HEK293 (cell line): ENCODE measurements around the gene HTR2A.

Source experiments
- CTCF ChIA-PET: fragments of 350-600 bp; formaldehyde crosslinking; extraction: SDS; loops from one replicate; lab custom pipeline; 2021; ENCODE audit warnings: antibody characterized with exemption; lab: Yijun Ruan, JAX
- POLR2A ChIA-PET: fragments of 300-600 bp; formaldehyde crosslinking; extraction: SDS; loops from one replicate; lab custom pipeline; 2020; ENCODE audit warnings: antibody characterized with exemption, inconsistent platforms; lab: Yijun Ruan, JAX
- H3K27ac ChIP-seq: fragments of 200-500 bp; sonication (Bioruptor generic); 2 replicates; pipeline ENCODE4 v1.5.1; 2014; ENCODE audit warnings: low read depth, low read length, control low read depth, inconsistent platforms; ENCODE audit errors: extremely low read depth
- H3K36me3 ChIP-seq, 2 experiments: fragments of 200-500 bp in 1 of 2; sonication (Bioruptor generic) in 1 of 2; 1 replicate in 1 of 2; 2 replicates in 1 of 2; pipeline ENCODE4 v1.5.1; 2014 to 2017; ENCODE audit warnings: inconsistent platforms in 2 of 2, low read length in 2 of 2; ENCODE audit not compliant: control insufficient read depth in 2 of 2, insufficient read depth in 1 of 2
- H3K4me1 ChIP-seq: fragments of 200-500 bp; sonication (Bioruptor generic); 2 replicates; pipeline ENCODE4 v1.5.1; 2014; ENCODE audit warnings: mild to moderate bottlenecking, low read length, inconsistent platforms; ENCODE audit not compliant: control insufficient read depth, insufficient read depth
- H3K4me3 ChIP-seq: 2 replicates; pipeline ENCODE4 v1.5.1; 2011; ENCODE audit warnings: low read depth, mild to moderate bottlenecking, control low read depth, low read length, moderate library complexity
- H3K9me3 ChIP-seq: fragments of 200-500 bp; sonication (Bioruptor generic); 2 replicates; pipeline ENCODE4 v1.5.1; 2014; ENCODE audit warnings: low read depth, low read length, inconsistent platforms; ENCODE audit not compliant: control insufficient read depth, insufficient read depth
- ATF2 ChIP-seq: fragments of 450-650 bp; formaldehyde crosslinking; IDR thresholded peaks from 2 replicates; pipeline ENCODE4 v1.5.1; 2016; ENCODE audit warnings: missing biosample characterization, missing genetic modification characterization, low read depth
- BCL11A ChIP-seq: fragments of 450-650 bp; formaldehyde crosslinking; IDR thresholded peaks from 2 replicates; pipeline ENCODE4 v1.5.1; 2016; ENCODE audit warnings: low read depth, missing biosample characterization, missing genetic modification characterization
- KLF1 ChIP-seq: fragments of 450-650 bp; formaldehyde crosslinking; IDR thresholded peaks from 2 replicates; pipeline ENCODE4 v1.5.1; 2016; ENCODE audit warnings: missing biosample characterization, missing genetic modification characterization
- KLF16 ChIP-seq: fragments of 450-650 bp; formaldehyde crosslinking; IDR thresholded peaks from 2 replicates; pipeline ENCODE4 v1.5.1; 2017; ENCODE audit warnings: missing biosample characterization, missing genetic modification characterization
- KLF8 ChIP-seq: fragments of 450-650 bp; formaldehyde crosslinking; IDR thresholded peaks from 2 replicates; pipeline ENCODE4 v1.5.1; 2016; ENCODE audit warnings: missing biosample characterization, missing genetic modification characterization
- KLF9 ChIP-seq: fragments of 450-650 bp; formaldehyde crosslinking; IDR thresholded peaks from 2 replicates; pipeline ENCODE4 v1.5.1; 2016; ENCODE audit warnings: missing biosample characterization, missing genetic modification characterization, low read depth
- RBAK ChIP-seq: fragments of 450-650 bp; formaldehyde crosslinking; IDR thresholded peaks from 2 replicates; pipeline ENCODE4 v1.5.1; 2016; ENCODE audit warnings: missing biosample characterization, missing genetic modification characterization
- SALL2 ChIP-seq: fragments of 450-650 bp; formaldehyde crosslinking; IDR thresholded peaks from 2 replicates; pipeline ENCODE4 v1.5.0; 2017; ENCODE audit warnings: missing biosample characterization, mild to moderate bottlenecking, missing genetic modification characterization, borderline replicate concordance
- TRIM28 ChIP-seq: IDR thresholded peaks from 2 replicates; pipeline ENCODE4 v1.6.1; 2011; ENCODE audit warnings: low read length, control low read depth, borderline replicate concordance
- ZIC2 ChIP-seq: fragments of 450-650 bp; formaldehyde crosslinking; IDR thresholded peaks from 2 replicates; pipeline ENCODE4 v1.5.1; 2016; ENCODE audit warnings: missing biosample characterization, missing genetic modification characterization
- ZNF138 ChIP-seq: fragments of 450-650 bp; formaldehyde crosslinking; IDR thresholded peaks from 2 replicates; pipeline ENCODE4 v1.5.1; 2016; ENCODE audit warnings: missing biosample characterization, missing genetic modification characterization, borderline replicate concordance
- ZNF140 ChIP-seq: fragments of 450-650 bp; formaldehyde crosslinking; IDR thresholded peaks from 2 replicates; pipeline ENCODE4 v1.5.1; 2016; ENCODE audit warnings: missing biosample characterization, missing genetic modification characterization
- ZNF211 ChIP-seq: fragments of 450-650 bp; formaldehyde crosslinking; IDR thresholded peaks from 2 replicates; pipeline ENCODE4 v1.5.1; 2016; ENCODE audit warnings: low read depth, missing biosample characterization, missing genetic modification characterization
- ZNF292 ChIP-seq: fragments of 450-650 bp; formaldehyde crosslinking; IDR thresholded peaks from 2 replicates; pipeline ENCODE4 v1.5.1; 2016; ENCODE audit warnings: low read depth, missing biosample characterization, missing genetic modification characterization, borderline replicate concordance
- ZNF404 ChIP-seq: fragments of 450-650 bp; formaldehyde crosslinking; IDR thresholded peaks from 2 replicates; pipeline ENCODE4 v1.5.1; 2017; ENCODE audit warnings: missing biosample characterization, missing genetic modification characterization
- ZNF544 ChIP-seq: fragments of 450-650 bp; formaldehyde crosslinking; IDR thresholded peaks from 2 replicates; pipeline ENCODE4 v1.5.0; 2017; ENCODE audit warnings: missing biosample characterization, missing genetic modification characterization
- ZNF658 ChIP-seq: fragments of 450-650 bp; formaldehyde crosslinking; IDR thresholded peaks from 2 replicates; pipeline ENCODE4; 2016; ENCODE audit warnings: missing biosample characterization, missing genetic modification characterization
- ZNF670 ChIP-seq: fragments of 450-650 bp; formaldehyde crosslinking; IDR thresholded peaks from 2 replicates; pipeline ENCODE4 v1.5.1; 2016; ENCODE audit warnings: missing biosample characterization, missing genetic modification characterization, low read depth
- ZNF791 ChIP-seq: fragments of 450-650 bp; formaldehyde crosslinking; IDR thresholded peaks from 2 replicates; pipeline ENCODE4 v1.5.1; 2016; ENCODE audit warnings: missing biosample characterization, missing genetic modification characterization
- ZNF830 ChIP-seq: fragments of 450-650 bp; IDR thresholded peaks from 2 replicates; pipeline ENCODE4 v1.5.0; 2018; ENCODE audit warnings: missing biosample characterization, missing genetic modification characterization, low read depth, mild to moderate bottlenecking, moderate library complexity
- ZSCAN4 ChIP-seq: fragments of 450-650 bp; formaldehyde crosslinking; IDR thresholded peaks from 2 replicates; pipeline ENCODE4 v1.5.1; 2017; ENCODE audit warnings: missing biosample characterization, missing genetic modification characterization
- TF ChIP-seq, protein P1 (sequence below): IDR thresholded peaks from 2 replicates; pipeline ENCODE4 v1.6.1; 2011; ENCODE audit warnings: mild to moderate bottlenecking, low read depth, low read length, borderline replicate concordance
- TF ChIP-seq, protein P2 (sequence below): fragments of 450-650 bp; formaldehyde crosslinking; IDR thresholded peaks from 2 replicates; pipeline ENCODE4 v1.5.1; 2016; ENCODE audit warnings: missing biosample characterization, missing genetic modification characterization
- TF ChIP-seq, protein P3 (sequence below): fragments of 450-650 bp; formaldehyde crosslinking; IDR thresholded peaks from 2 replicates; pipeline ENCODE4 v1.5.1; 2016; ENCODE audit warnings: missing biosample characterization, missing genetic modification characterization
- TF ChIP-seq, protein P4 (sequence below): fragments of 450-650 bp; formaldehyde crosslinking; IDR thresholded peaks from 2 replicates; pipeline ENCODE4 v1.5.1; 2016; ENCODE audit warnings: missing biosample characterization, missing genetic modification characterization

Gene HTR2A

DNA sequence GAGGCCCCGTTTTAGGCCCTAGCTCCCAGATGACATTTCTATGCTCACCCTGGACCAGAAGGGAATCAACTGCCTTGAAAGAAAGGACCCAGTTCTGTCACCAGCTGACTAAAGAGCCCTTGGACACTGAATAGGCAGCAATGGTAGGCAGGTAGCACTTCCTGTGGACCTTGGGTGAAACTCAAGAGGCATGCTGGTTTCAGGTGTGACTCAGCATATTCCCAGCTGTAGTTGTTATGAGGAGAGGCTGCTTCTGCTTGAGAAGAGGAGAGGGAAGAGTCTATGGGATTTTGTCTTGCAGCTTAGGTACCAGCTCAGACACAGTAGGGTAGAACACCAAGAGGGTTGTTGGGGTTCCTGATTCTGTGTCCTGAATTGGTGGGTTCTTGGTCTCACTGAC, 37.9 kb upstream of the HTR2A start:
- no peak overlapping the region for H3K27ac ChIP-seq
- no peaks in the 10 kb centered on the region for H3K36me3 ChIP-seq
- no peak overlapping the region for H3K4me3 ChIP-seq
- CTCF ChIA-PET = interaction anchor here (0.6 kb wide), 2 partner anchors 61 to 178 kb away, joined by 3 to 5 read pairs; no protein-coding TSS in a partner anchor
- H3K4me1 ChIP-seq = no peaks in the 10 kb centered on the region
- no peak for TF ChIP-seq ZNF544
- no peak for TF ChIP-seq TRIM28
- no peak for TF ChIP-seq ZNF140
- TF ChIP-seq, protein P1, sequence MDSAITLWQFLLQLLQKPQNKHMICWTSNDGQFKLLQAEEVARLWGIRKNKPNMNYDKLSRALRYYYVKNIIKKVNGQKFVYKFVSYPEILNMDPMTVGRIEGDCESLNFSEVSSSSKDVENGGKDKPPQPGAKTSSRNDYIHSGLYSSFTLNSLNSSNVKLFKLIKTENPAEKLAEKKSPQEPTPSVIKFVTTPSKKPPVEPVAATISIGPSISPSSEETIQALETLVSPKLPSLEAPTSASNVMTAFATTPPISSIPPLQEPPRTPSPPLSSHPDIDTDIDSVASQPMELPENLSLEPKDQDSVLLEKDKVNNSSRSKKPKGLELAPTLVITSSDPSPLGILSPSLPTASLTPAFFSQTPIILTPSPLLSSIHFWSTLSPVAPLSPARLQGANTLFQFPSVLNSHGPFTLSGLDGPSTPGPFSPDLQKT = no peak
- no peak for TF ChIP-seq ZNF211
- no peak for TF ChIP-seq ZNF830
- no peak for TF ChIP-seq SALL2 (tag by site-specific recombination)
- no peak for TF ChIP-seq KLF8 (tag by site-specific recombination)
- TF ChIP-seq KLF16 (tag by site-specific recombination) = no peak
- TF ChIP-seq, protein P2, sequence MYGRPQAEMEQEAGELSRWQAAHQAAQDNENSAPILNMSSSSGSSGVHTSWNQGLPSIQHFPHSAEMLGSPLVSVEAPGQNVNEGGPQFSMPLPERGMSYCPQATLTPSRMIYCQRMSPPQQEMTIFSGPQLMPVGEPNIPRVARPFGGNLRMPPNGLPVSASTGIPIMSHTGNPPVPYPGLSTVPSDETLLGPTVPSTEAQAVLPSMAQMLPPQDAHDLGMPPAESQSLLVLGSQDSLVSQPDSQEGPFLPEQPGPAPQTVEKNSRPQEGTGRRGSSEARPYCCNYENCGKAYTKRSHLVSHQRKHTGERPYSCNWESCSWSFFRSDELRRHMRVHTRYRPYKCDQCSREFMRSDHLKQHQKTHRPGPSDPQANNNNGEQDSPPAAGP (tag by site-specific recombination) = no peak
- TF ChIP-seq ZIC2 (tag by site-specific recombination) = no peak
- H3K9me3 ChIP-seq = no peaks in the 10 kb centered on the region
- POLR2A ChIA-PET = no interaction called here

- Histone ChIP-seq H3K36me3 (no peaks in the 10 kb centered on the region), H3K4me1 (no peaks in the 10 kb centered on the region), H3K4me3 (no peak overlapping the region), H3K27ac (no peak overlapping the region), H3K9me3 (no peaks in the 10 kb centered on the region)
- TF ChIP-seq, protein P3, sequence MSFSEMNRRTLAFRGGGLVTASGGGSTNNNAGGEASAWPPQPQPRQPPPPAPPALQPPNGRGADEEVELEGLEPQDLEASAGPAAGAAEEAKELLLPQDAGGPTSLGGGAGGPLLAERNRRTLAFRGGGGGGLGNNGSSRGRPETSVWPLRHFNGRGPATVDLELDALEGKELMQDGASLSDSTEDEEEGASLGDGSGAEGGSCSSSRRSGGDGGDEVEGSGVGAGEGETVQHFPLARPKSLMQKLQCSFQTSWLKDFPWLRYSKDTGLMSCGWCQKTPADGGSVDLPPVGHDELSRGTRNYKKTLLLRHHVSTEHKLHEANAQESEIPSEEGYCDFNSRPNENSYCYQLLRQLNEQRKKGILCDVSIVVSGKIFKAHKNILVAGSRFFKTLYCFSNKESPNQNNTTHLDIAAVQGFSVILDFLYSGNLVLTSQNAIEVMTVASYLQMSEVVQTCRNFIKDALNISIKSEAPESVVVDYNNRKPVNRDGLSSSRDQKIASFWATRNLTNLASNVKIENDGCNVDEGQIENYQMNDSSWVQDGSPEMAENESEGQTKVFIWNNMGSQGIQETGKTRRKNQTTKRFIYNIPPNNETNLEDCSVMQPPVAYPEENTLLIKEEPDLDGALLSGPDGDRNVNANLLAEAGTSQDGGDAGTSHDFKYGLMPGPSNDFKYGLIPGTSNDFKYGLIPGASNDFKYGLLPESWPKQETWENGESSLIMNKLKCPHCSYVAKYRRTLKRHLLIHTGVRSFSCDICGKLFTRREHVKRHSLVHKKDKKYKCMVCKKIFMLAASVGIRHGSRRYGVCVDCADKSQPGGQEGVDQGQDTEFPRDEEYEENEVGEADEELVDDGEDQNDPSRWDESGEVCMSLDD (tag by site-specific recombination) = no peak
- TF ChIP-seq KLF9 (tag by site-specific recombination) (no peak), ATF2 (tag by site-specific recombination) (no peak), RBAK (tag by site-specific recombination) (no peak), SALL2 (tag by site-specific recombination) (no peak), ZNF791 (tag by site-specific recombination) (no peak), ZNF670 (tag by site-specific recombination) (no peak), ZNF404 (no peak), BCL11A (no peak), ZNF658 (tag by site-specific recombination) (no peak), ZNF292 (tag by site-specific recombination) (no peak), ZNF138 (tag by site-specific recombination) (no peak), KLF1 (tag by site-specific recombination) (no peak), ZSCAN4 (tag by site-specific recombination) (no peak)
- TF ChIP-seq, protein P4, sequence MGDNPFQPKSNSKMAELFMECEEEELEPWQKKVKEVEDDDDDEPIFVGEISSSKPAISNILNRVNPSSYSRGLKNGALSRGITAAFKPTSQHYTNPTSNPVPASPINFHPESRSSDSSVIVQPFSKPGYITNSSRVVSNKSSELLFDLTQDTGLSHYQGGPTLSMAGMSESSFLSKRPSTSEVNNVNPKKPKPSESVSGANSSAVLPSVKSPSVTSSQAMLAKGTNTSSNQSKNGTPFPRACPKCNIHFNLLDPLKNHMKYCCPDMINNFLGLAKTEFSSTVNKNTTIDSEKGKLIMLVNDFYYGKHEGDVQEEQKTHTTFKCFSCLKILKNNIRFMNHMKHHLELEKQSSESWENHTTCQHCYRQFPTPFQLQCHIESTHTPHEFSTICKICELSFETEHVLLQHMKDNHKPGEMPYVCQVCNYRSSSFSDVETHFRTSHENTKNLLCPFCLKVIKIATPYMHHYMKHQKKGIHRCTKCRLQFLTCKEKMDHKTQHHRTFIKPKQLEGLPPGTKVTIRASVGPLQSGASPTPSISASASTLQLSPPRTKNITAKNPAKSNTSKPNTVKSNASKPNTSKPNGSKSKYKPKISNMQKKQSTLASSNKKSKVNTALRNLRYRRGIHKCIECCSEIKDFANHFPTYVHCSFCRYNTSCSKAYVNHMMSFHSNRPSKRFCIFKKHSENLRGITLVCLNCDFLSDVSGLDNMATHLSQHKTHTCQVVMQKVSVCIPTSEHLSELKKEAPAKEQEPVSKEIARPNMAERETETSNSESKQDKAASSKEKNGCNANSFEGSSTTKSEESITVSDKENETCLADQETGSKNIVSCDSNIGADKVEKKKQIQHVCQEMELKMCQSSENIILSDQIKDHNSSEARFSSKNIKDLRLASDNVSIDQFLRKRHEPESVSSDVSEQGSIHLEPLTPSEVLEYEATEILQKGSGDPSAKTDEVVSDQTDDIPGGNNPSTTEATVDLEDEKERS = no peak
- CTCF ChIA-PET = interaction anchor here (0.6 kb wide), 1 partner anchor 32 kb away, joined by 3 read pairs; no protein-coding TSS in a partner anchor
- POLR2A ChIA-PET = interaction anchor here (0.6 kb wide), 1 partner anchor 12 kb away, joined by 3 read pairs; no protein-coding TSS in a partner anchor
Observed at GRCh38 chr13:46926916-46927590, 30.2 kb upstream of the HTR2A start.
